Measurements from ENCODE around the gene RHBDF2.

- TF ChIP-seq, protein P1, sequence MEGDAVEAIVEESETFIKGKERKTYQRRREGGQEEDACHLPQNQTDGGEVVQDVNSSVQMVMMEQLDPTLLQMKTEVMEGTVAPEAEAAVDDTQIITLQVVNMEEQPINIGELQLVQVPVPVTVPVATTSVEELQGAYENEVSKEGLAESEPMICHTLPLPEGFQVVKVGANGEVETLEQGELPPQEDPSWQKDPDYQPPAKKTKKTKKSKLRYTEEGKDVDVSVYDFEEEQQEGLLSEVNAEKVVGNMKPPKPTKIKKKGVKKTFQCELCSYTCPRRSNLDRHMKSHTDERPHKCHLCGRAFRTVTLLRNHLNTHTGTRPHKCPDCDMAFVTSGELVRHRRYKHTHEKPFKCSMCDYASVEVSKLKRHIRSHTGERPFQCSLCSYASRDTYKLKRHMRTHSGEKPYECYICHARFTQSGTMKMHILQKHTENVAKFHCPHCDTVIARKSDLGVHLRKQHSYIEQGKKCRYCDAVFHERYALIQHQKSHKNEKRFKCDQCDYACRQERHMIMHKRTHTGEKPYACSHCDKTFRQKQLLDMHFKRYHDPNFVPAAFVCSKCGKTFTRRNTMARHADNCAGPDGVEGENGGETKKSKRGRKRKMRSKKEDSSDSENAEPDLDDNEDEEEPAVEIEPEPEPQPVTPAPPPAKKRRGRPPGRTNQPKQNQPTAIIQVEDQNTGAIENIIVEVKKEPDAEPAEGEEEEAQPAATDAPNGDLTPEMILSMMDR (IDR thresholded peaks at IDR 0.05) = no peak
- no peak for TF ChIP-seq POLR2A (IDR thresholded peaks at IDR 0.05)
Measured at GRCh38 chr17:76531486-76532038, 30.3 kb upstream of the RHBDF2 start.

Measured in testis (tissue), 2 donors.